ENCODE data around the gene C19orf85. TPM values are rescaled to one million over a fixed set of nuclear protein-coding genes. Genes with fewer than 3 reads are reported as not detected.

The C19orf85 gene
- total and polyA plus RNA-seq, 2 experiments from 2014 or later, result 1.7 to 3.4 TPM

GRCh38 chr19:55426042-55426441, 38.5 kb downstream of the C19orf85 start (continued):
- TF ChIP-seq NANOG (IDR thresholded peaks at IDR 0.05; ENCODE audit: borderline replicate concordance) (no peak), CREB1 (CRISPR knock-in tag; IDR thresholded peaks at IDR 0.05; ENCODE audit: low read depth) (no peak)

GRCh38 chr19:55424518-55424917, 40.0 kb downstream of the C19orf85 start:
- Histone ChIP-seq H3K4me3 (no peak overlapping the region), H2AFZ (no peak overlapping the region), H3K27ac (ENCODE audit: low read depth) (no peak overlapping the region), H3K4me2 (no peak overlapping the region), H3F3A (replicated peaks; ENCODE audit: low read depth) (no peaks in the 10 kb centered on the region), H3K27me3 (ENCODE audit: insufficient read depth) (no peaks in the 10 kb centered on the region), H3K4me1 (ENCODE audit: insufficient read depth) (0 out of 2 replicates have a peak, but pooled peaks cover 7% of the 10 kb centered on the region), H3K79me2 (replicated peaks; ENCODE audit: insufficient read depth) (no peaks in the 10 kb centered on the region), H3K9me2 (ENCODE audit: insufficient read depth) (no peaks in the 10 kb centered on the region), H4K20me1 (replicated peaks; ENCODE audit: insufficient read depth) (no peaks in the 10 kb centered on the region), H3K36me3 (ENCODE audit: insufficient read depth) (no peaks in the 10 kb centered on the region)
- no peaks in the 10 kb centered on the region for H3K36me3 Mint-ChIP-seq (ENCODE audit: low read depth)
- ATAC-seq (no peak), DNase-seq (ENCODE audit: low spot score) (no peak)
- peaks cover 10% of the 10 kb centered on the region; the same call in 2 of the 3 replicates for H3K9me3 Mint-ChIP-seq
- H3K4me3 Mint-ChIP-seq, result no peak overlapping the region
- H3K27ac Mint-ChIP-seq, result no peak overlapping the region
- TF ChIP-seq CTCF (conservative IDR thresholded peaks at IDR 0.05; ENCODE audit: low read depth in 2 of 2) (no peak), ETS1 (IDR thresholded peaks at IDR 0.05) (no peak), CREB1 (CRISPR knock-in tag; IDR thresholded peaks at IDR 0.05; ENCODE audit: low read depth) (no peak), STAT1 (IDR thresholded peaks at IDR 0.05; ENCODE audit: unreplicated experiment) (no peak), JUNB (IDR thresholded peaks at IDR 0.05; ENCODE audit: unreplicated experiment) (no peak), EZH2 (IDR thresholded peaks at IDR 0.05; ENCODE audit: low read depth, unreplicated experiment) (no peak), EZH2phosphoT487 (IDR thresholded peaks at IDR 0.05; ENCODE audit: unreplicated experiment) (no peak), NANOG (IDR thresholded peaks at IDR 0.05; ENCODE audit: borderline replicate concordance) (no peak), ZNF331 (CRISPR knock-in tag; IDR thresholded peaks at IDR 0.05; ENCODE audit: low read depth) (no peak), POLR2AphosphoS5 (IDR thresholded peaks at IDR 0.05; ENCODE audit: low read depth) (no peak), ZNF114 (CRISPR knock-in tag; IDR thresholded peaks at IDR 0.05) (no peak), ZNF462 (CRISPR knock-in tag; IDR thresholded peaks at IDR 0.05) (no peak), REST (IDR thresholded peaks at IDR 0.05; ENCODE audit: unreplicated experiment) (no peak)
- peaks cover 6% of the 10 kb centered on the region for H3K4me1 Mint-ChIP-seq
- H3K27me3 Mint-ChIP-seq (ENCODE audit: insufficient read depth, low read depth, poor library complexity), result peaks cover 12% of the 10 kb centered on the region
